ENCODE measurements around the gene OSBPL6. TPM values are rescaled to one million over a fixed set of nuclear protein-coding genes. Genes with fewer than 3 reads are reported as not detected.

OSBPL6 gene
- total RNA-seq, 1 donor from 2014 or later, result 14.0 TPM

DNA sequence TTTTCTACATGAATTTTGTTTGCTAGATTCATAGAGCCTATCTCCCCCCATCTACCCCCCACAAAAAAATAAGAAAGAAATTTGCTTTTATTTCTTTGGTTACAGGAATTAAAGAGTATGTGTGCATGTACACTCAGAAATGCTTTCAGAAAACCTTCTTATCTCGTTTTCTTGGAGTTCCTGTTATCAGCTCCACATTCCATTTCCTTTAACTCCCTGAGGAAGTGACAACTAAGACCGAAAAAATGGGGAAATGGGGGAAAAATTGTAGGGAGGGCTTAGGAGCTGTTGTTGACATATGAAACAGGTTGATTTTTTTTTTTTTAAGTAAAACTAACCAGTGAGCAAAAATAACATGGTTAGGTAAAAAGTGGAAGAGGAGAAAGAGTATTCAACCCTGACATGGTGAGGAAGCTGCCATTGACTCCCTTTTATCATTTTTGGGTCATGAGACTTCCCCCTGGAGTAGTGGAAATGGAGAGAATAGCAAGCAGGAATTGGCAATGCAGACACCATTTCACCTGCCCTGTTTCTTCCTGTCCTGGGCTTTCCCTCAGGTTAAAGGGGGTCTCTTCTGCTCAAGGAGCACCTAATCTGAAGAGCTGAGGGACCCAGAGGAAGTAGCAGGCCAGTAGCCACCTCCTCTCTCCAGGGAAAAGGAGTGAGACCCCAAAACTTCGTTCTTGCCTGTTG is 93.5 kb downstream of the OSBPL6 start:
- Histone ChIP-seq H3K9ac (no peak overlapping the region), H3F3A (ENCODE audit: low read depth) (no peaks in the 10 kb centered on the region), H3K9me3 (ENCODE audit: low read depth) (no peaks in the 10 kb centered on the region), H3K27ac (no peak overlapping the region), H3K79me2 (ENCODE audit: low read depth) (no peaks in the 10 kb centered on the region), H4K20me1 (ENCODE audit: low read depth) (no peaks in the 10 kb centered on the region), H3K4me2 (no peak overlapping the region), H2AFZ (replicated peaks) (no peak overlapping the region), H3K27me3 (no peaks in the 10 kb centered on the region), H3K36me3 (no peaks in the 10 kb centered on the region), H3K4me1 (no peaks in the 10 kb centered on the region), H3K4me3 (no peak overlapping the region)
- H3K4me3 Mint-ChIP-seq, result no peak overlapping the region
- H3K27me3 Mint-ChIP-seq (ENCODE audit: insufficient read depth, low read depth), result no peaks in the 10 kb centered on the region
- DNase-seq (ENCODE audit: low spot score), result no peak
- no peaks in the 10 kb centered on the region for H3K4me1 Mint-ChIP-seq
- TF ChIP-seq, protein P1, sequence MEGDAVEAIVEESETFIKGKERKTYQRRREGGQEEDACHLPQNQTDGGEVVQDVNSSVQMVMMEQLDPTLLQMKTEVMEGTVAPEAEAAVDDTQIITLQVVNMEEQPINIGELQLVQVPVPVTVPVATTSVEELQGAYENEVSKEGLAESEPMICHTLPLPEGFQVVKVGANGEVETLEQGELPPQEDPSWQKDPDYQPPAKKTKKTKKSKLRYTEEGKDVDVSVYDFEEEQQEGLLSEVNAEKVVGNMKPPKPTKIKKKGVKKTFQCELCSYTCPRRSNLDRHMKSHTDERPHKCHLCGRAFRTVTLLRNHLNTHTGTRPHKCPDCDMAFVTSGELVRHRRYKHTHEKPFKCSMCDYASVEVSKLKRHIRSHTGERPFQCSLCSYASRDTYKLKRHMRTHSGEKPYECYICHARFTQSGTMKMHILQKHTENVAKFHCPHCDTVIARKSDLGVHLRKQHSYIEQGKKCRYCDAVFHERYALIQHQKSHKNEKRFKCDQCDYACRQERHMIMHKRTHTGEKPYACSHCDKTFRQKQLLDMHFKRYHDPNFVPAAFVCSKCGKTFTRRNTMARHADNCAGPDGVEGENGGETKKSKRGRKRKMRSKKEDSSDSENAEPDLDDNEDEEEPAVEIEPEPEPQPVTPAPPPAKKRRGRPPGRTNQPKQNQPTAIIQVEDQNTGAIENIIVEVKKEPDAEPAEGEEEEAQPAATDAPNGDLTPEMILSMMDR (IDR thresholded peaks at IDR 0.05), result no peak
- TF ChIP-seq EZH2 (IDR thresholded peaks at IDR 0.05) (no peak), EZH2phosphoT487 (IDR thresholded peaks at IDR 0.05) (no peak)
- H3K9me3 Mint-ChIP-seq, result peaks cover 2% of the 10 kb centered on the region
- H3K36me3 Mint-ChIP-seq, result peaks cover 9% of the 10 kb centered on the region
- no peak overlapping the region for H3K27ac Mint-ChIP-seq

DNA sequence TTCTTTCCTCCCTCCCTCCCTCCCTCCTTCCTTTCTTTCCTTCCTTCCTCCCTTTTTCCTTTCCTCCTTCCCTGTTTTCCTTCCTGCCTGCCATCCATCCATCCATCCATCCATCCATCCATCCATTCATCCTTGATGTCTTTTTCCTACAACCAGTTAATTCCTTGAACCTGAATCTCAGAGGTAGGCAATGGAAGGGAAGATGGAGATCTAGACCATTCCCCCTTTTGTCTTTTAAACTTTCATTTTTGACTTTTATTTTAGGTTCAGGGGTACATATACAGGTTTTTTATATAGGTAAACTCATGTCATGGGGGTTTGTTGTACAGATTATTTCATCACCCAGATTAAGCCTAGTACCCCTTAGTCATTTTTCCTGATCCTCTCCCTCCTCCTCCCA is 97.4 kb downstream of the OSBPL6 start:
- Mint-ChIP-seq H3K27ac (no peak overlapping the region), H3K4me3 (no peak overlapping the region), H3K27me3 (ENCODE audit: insufficient read depth, low read depth) (no peaks in the 10 kb centered on the region), H3K9me3 (peaks cover 2% of the 10 kb centered on the region), H3K4me1 (no peaks in the 10 kb centered on the region), H3K36me3 (peaks cover 9% of the 10 kb centered on the region)
- H4K20me1 ChIP-seq (ENCODE audit: low read depth), result no peaks in the 10 kb centered on the region
- no peak overlapping the region for H3K4me2 ChIP-seq
- no peaks in the 10 kb centered on the region for H3K4me1 ChIP-seq
- H3F3A ChIP-seq (ENCODE audit: low read depth), result no peaks in the 10 kb centered on the region
- H3K27me3 ChIP-seq, result no peaks in the 10 kb centered on the region
- TF ChIP-seq EZH2phosphoT487 (IDR thresholded peaks at IDR 0.05) (no peak), EZH2 (IDR thresholded peaks at IDR 0.05) (no peak)
- TF ChIP-seq, protein P1 (IDR thresholded peaks at IDR 0.05), result no peak
- no peaks in the 10 kb centered on the region for H3K36me3 ChIP-seq
- H3K9ac ChIP-seq, result no peak overlapping the region
- no peak overlapping the region for H3K4me3 ChIP-seq
- no peak overlapping the region for H3K27ac ChIP-seq
- H3K9me3 ChIP-seq (ENCODE audit: low read depth), result no peaks in the 10 kb centered on the region
- no peaks in the 10 kb centered on the region for H3K79me2 ChIP-seq (ENCODE audit: low read depth)
- DNase-seq (ENCODE audit: low spot score), result no peak
- H2AFZ ChIP-seq (replicated peaks), result no peak overlapping the region

DNA sequence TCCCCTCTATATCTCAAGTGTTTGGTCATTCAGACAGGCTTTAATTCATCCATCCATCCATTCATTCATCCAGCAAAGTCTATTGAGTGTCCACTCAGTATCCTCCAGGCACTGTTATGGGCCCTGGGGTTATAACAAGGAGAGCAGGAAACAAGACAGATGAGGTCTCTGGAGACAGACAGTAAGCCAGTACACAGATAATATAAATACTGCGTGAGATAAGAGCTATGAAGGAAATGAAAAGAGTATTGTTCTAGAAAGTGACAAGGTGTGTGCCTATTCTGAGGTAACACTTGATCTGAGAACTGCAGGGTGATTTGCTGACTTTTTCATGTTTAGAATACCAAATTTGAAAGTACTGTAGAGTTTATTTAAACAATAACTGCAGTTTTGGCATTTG is 98.3 kb downstream of the OSBPL6 start:
- TF ChIP-seq, protein P1 (IDR thresholded peaks at IDR 0.05), result no peak
- no peak overlapping the region for H3K27ac ChIP-seq
- no peaks in the 10 kb centered on the region for H3K27me3 ChIP-seq
- Mint-ChIP-seq H3K27me3 (ENCODE audit: insufficient read depth, low read depth) (no peaks in the 10 kb centered on the region), H3K27ac (no peak overlapping the region), H3K4me1 (no peaks in the 10 kb centered on the region), H3K9me3 (peaks cover 2% of the 10 kb centered on the region), H3K4me3 (no peak overlapping the region), H3K36me3 (peaks cover 9% of the 10 kb centered on the region)
- no peaks in the 10 kb centered on the region for H3K36me3 ChIP-seq
- H3F3A ChIP-seq (ENCODE audit: low read depth), result no peaks in the 10 kb centered on the region
- H4K20me1 ChIP-seq (ENCODE audit: low read depth), result no peaks in the 10 kb centered on the region
- no peak overlapping the region for H3K9ac ChIP-seq
- no peak overlapping the region for H2AFZ ChIP-seq (replicated peaks)
- no peak overlapping the region for H3K4me3 ChIP-seq
- H3K4me2 ChIP-seq, result no peak overlapping the region
- H3K9me3 ChIP-seq (ENCODE audit: low read depth), result no peaks in the 10 kb centered on the region
- no peaks in the 10 kb centered on the region for H3K4me1 ChIP-seq
- H3K79me2 ChIP-seq (ENCODE audit: low read depth), result no peaks in the 10 kb centered on the region
- no peak for DNase-seq (ENCODE audit: low spot score)

All from neural progenitor cell (in vitro differentiated cells).